ENCODE results near the gene NFAT5. TPM values are rescaled to one million over a fixed set of nuclear protein-coding genes. Genes with fewer than 3 reads are reported as not detected.

The NFAT5 gene
- total and polyA plus RNA-seq, 9 of the 15 experiments (the other 6 are each of a cell fraction or from before 2014, with no cell fraction given) = 0.78 to 20.5 (median 12.4) TPM

DNA sequence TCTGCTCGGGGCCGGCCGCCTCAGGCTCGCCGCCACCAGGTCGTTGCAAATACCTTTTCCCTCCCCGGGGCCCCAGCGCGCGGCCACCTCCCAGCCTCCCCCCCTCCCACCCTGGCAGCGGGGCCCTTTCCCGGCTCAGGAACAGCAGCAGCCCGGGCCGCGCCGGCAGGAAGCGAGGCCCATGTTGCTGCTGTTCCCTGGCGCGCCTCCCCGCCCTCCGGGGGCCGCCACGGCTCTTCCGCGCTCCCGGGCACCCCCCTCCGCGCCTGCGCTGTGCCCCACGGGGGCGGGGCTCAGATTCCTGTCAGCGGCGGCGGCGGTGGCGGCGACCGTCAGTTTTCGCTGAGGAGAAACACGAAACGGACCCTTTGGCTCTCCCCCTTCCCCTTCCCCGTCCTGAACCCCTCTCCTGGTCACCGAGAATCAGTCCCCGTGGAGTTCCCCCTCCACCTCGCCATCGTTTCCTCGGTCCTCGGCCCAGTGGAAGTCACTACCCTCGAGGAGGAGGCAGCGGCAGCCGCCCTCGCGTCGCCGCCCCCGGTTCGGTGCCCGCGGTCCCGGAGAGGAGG lies at the start of gene NFAT5 (continued):
- TF ChIP-seq ATF6 (CRISPR knock-in tag; IDR thresholded peaks at IDR 0.05) = peak; percentile 37; the same call in 1 of the 2 replicates
- no peak for TF ChIP-seq EZH2 (IDR thresholded peaks at IDR 0.05; ENCODE audit: borderline replicate concordance, low read depth, low read length)
- TF ChIP-seq, protein P1, sequence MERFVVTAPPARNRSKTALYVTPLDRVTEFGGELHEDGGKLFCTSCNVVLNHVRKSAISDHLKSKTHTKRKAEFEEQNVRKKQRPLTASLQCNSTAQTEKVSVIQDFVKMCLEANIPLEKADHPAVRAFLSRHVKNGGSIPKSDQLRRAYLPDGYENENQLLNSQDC (CRISPR knock-in tag; IDR thresholded peaks at IDR 0.05) = peak; percentile 99
- 0 out of 2 replicates have a peak, but pooled peaks have one; percentile 45 for TF ChIP-seq ZBED1 (IDR thresholded peaks at IDR 0.05)
- 0 out of 2 replicates have a peak, but pooled peaks have one; percentile 38 for TF ChIP-seq ETV1 (tag; conservative IDR thresholded peaks at IDR 0.05; ENCODE audit: low read depth)
- TF ChIP-seq POLR2B (IDR thresholded peaks at IDR 0.05; ENCODE audit: low read depth, partially characterized antibody) = peak; percentile 80
- no peak for TF ChIP-seq MTF1 (CRISPR knock-in tag; IDR thresholded peaks at IDR 0.05; ENCODE audit: borderline replicate concordance)
- peak in 1 of 2 experiments; percentile 85; a peak in 2 of 4 replicates for TF ChIP-seq TEAD1 (CRISPR knock-in tag; IDR thresholded peaks at IDR 0.05)
- peak in 1 of 2 experiments; percentile 27; a peak in 1 of 4 replicates for TF ChIP-seq HDAC1 (IDR thresholded peaks at IDR 0.05)
- peak; percentile 58 to 82; a peak in 2 of 4 replicates for TF ChIP-seq TBL1XR1 (IDR thresholded peaks at IDR 0.05; ENCODE audit: low read length in 2 of 2)
- TF ChIP-seq GMEB1 (CRISPR knock-in tag; IDR thresholded peaks at IDR 0.05) = peak; percentile 87
- 0 out of 2 replicates have a peak, but pooled peaks have one; percentile 15 for TF ChIP-seq SMC3 (conservative IDR thresholded peaks at IDR 0.05; ENCODE audit: insufficient read depth, low read depth, low read length)
- TF ChIP-seq PCBP1 (IDR thresholded peaks at IDR 0.05; ENCODE audit: low read depth, low read length, poor library complexity, severe bottlenecking) = peak; percentile 98
- peak; percentile 33; the same call in 1 of the 2 replicates for TF ChIP-seq DPF2 (IDR thresholded peaks at IDR 0.05)
- TF ChIP-seq U2AF1 (optimal IDR thresholded peaks at IDR 0.05; ENCODE audit: low read depth, low read length) = peak; percentile 36
- no peak for TF ChIP-seq SMAD2 (IDR thresholded peaks at IDR 0.05; ENCODE audit: low read depth, low read length)
- no peak for TF ChIP-seq CHD1 (IDR thresholded peaks at IDR 0.05; ENCODE audit: low read length)
- peak; percentile 57; the same call in 1 of the 2 replicates for TF ChIP-seq RNF2 (IDR thresholded peaks at IDR 0.05)
- TF ChIP-seq PML (IDR thresholded peaks at IDR 0.05; ENCODE audit: low read length) = peak; percentile 62; the same call in 1 of the 2 replicates
- 0 out of 2 replicates have a peak, but pooled peaks have one; percentile 5 for TF ChIP-seq CBFA2T3 (IDR thresholded peaks at IDR 0.05)
- TF ChIP-seq GATAD2B (IDR thresholded peaks at IDR 0.05; ENCODE audit: borderline replicate concordance) = peak; percentile 79; the same call in 1 of the 2 replicates
- peak; percentile 90 for TF ChIP-seq TBP (optimal IDR thresholded peaks at IDR 0.05; ENCODE audit: low read depth, low read length)
- TF ChIP-seq ZBTB33 (CRISPR knock-in tag; IDR thresholded peaks at IDR 0.05) = peak; percentile 25; the same call in 1 of the 2 replicates
- peak in 1 of 2 experiments; percentile 40; a peak in 1 of 4 replicates for TF ChIP-seq NONO (IDR thresholded peaks at IDR 0.05; ENCODE audit: low read depth in 2 of 2, low read length in 1 of 2)

All from K562 (cell line).